ENCODE results near the gene GIMAP6.
"Not testable (repeated sequence)": the region's sequence is repeated elsewhere in the genome, so short reads cannot be mapped to it uniquely, and the experiment has no call there.

The GIMAP6 gene

DNA sequence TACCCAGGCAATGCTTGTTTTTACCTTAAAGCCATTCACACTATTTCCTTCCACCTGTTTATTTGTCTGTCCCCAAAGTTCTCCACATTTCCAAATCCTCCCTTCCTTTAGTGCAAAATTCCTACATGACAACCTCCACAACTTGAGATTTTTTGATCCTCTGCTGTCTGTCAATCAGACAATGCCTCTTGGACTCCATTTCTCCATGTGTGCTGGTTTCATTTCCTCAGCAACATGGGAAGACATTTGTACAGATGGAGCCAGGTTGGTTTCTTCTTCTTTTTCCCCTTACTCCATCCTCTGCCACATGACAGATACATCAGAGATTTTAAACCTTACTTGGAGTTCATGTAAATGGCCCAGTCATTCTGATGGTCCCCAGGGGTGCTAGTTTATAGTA lies 34.2 kb upstream of the GIMAP6 start:
- TF ChIP-seq, protein P1, sequence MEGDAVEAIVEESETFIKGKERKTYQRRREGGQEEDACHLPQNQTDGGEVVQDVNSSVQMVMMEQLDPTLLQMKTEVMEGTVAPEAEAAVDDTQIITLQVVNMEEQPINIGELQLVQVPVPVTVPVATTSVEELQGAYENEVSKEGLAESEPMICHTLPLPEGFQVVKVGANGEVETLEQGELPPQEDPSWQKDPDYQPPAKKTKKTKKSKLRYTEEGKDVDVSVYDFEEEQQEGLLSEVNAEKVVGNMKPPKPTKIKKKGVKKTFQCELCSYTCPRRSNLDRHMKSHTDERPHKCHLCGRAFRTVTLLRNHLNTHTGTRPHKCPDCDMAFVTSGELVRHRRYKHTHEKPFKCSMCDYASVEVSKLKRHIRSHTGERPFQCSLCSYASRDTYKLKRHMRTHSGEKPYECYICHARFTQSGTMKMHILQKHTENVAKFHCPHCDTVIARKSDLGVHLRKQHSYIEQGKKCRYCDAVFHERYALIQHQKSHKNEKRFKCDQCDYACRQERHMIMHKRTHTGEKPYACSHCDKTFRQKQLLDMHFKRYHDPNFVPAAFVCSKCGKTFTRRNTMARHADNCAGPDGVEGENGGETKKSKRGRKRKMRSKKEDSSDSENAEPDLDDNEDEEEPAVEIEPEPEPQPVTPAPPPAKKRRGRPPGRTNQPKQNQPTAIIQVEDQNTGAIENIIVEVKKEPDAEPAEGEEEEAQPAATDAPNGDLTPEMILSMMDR (conservative IDR thresholded peaks at IDR 0.05; ENCODE audit: low read depth), result no peak
- POLR2A ChIA-PET (ENCODE audit: low non-redundant PET), result no interaction called here

DNA sequence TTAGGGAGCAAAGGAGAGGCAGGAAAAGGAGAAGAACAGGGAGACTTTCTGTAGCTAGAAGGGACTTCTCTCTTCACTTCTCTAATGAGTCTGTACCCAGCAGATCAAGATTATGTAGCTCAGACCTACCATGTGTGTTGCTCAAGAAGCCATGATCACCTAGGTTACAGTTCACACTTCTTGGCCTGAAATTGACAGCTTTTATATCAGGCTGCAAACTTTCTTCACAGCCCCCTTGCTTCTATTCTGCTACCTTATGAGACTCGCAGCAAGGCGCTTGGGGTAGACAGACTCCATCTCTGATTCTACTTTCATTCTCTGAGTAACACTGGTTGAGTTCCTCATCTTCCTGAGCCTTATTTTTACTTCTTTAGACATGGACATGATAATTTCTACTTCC lies 33.7 kb upstream of the GIMAP6 start:
- TF ChIP-seq, protein P1 (conservative IDR thresholded peaks at IDR 0.05; ENCODE audit: low read depth), result no peak
- no peak for DNase-seq (ENCODE audit: low spot score)
- ChIA-PET POLR2A (ENCODE audit: low non-redundant PET) (no interaction called here), CTCF (no interaction called here)
- no peak overlapping the region for H3K27ac ChIP-seq

More for the DNA sequence above, 34.2 kb upstream of the GIMAP6 start:
- CTCF ChIA-PET, result no interaction called here
- H3K27ac ChIP-seq, result no peak overlapping the region
- DNase-seq (ENCODE audit: low spot score), result no peak

DNA sequence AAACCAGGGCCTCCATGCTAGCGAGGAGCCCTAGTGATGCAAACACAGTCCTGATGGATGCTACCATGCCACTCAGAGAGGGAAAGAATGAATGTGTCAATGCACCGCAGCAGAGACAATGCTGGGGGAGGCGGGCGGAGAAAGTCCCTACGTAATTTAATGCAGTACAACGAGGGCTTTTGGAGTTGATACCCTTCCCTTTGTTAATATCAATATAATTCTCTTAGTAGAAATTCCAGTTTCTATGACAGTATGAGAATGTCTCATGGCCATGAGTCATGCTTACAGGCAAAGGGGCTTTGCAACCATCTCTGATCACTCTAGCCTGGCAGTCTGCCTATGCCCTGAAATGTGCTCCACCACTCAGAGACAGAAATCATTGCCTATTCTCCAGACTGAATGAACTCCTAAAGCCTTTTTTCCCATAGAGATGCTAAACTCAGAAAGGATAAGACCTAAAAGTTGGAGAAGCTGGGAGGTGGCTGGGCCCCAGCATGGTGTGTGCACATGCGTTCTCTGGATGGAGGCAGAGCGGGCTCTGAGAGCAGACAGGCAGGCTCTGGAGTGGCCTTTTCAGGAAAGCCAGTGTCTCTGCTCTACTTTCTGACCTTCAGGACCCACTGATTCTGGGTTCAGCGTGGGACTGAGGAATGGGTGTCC lies 33.0 kb upstream of the GIMAP6 start:
- H3K27ac ChIP-seq, result no peak overlapping the region
- ChIA-PET CTCF (no interaction called here), POLR2A (ENCODE audit: low non-redundant PET) (no interaction called here)
- TF ChIP-seq, protein P1 (conservative IDR thresholded peaks at IDR 0.05; ENCODE audit: low read depth), result no peak
- no peak for DNase-seq (ENCODE audit: low spot score)

DNA sequence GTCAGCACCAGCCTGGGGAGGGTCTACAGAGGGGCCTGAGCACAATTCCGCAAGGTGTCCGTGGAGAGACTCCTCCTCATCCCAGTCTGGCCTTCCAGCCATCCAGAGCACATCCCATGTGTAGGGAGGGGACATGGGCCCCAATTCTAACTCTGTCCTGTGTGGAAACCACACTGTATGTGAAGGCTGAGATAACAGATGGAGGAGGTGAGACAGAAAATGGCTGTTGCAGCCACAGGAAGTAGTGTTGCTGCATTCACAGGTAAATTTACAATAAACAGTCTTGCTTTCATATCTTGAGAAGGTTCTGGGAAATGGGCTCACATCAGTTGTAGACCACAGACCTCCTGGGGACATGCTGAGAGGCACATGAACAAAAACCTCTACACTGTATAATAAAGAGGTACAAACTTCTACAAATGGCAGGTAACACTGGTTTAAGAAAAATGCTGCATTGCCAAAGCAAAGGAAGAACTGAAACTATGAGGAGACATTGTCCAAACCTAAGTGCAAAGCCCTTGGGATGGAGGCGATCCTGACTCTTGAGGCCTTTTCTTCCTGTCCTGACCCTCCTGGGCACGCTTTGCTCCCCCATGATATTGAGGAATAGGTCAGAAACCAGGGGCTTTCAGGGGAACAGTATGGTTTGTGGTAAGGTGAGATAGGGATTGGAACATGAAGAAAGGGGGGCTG lies 31.8 kb upstream of the GIMAP6 start:
- ChIA-PET CTCF (no interaction called here), POLR2A (ENCODE audit: low non-redundant PET) (no interaction called here)
- DNase-seq (ENCODE audit: low spot score), result no peak
- H3K27ac ChIP-seq, result no peak overlapping the region
- TF ChIP-seq, protein P1 (conservative IDR thresholded peaks at IDR 0.05; ENCODE audit: low read depth), result no peak

DNA sequence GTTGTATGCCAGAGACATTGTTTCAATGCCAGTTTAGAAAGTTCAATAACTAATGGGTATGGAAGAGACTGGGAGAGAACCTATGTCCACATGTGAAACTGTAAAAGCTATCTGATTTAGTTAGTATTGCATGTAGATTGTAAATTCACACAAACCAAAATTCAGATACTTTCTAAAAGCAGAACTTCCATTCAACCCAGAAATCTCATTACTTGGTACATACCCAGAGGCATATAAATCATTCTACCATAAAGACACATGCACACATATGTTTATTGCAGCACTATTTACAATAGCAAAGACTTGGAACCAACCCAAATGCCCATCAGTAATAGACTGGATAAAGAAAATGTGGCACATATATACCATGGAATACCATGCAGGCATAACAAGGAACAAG lies 30.6 kb upstream of the GIMAP6 start:
- POLR2A ChIA-PET (ENCODE audit: low non-redundant PET); CTCF ChIA-PET; DNase-seq (ENCODE audit: low spot score); H3K27ac ChIP-seq: not testable (repeated sequence)

DNA sequence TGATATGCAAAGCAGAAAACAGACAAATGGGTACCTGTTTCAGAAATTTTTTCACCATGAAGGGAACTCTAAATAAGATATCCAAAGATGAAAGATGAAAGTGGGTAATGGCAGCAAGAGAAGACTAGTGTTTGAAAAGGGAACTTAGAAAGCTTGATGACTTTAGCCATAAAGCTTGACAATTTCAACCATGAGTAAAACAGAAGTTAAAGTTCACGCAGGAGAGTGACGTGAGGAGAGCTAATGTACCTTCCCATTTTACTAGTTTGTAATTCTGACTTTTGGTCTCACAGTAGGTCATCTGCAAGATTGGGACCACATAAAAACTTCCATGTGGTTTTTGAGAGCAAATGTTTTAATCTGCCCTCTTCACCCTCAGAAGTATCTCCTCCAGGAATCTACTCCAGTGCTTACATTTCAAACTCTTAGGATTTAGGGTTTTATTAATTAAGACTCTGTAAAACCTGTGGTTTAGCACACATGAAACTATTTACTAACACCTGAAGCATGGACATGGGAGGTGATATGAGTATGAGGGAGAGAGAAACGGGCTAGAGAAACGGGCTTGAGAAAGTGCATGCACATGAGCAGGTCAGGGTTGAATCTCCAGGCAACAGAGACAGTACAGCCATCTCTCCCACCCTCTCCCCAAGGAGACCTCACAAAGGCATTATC lies 28.9 kb upstream of the GIMAP6 start:
- POLR2A ChIA-PET (ENCODE audit: low non-redundant PET), result no interaction called here
- no peak for DNase-seq (ENCODE audit: low spot score)
- TF ChIP-seq, protein P1 (conservative IDR thresholded peaks at IDR 0.05; ENCODE audit: low read depth), result no peak
- CTCF ChIA-PET, result no interaction called here
- no peak overlapping the region for H3K27ac ChIP-seq

DNA sequence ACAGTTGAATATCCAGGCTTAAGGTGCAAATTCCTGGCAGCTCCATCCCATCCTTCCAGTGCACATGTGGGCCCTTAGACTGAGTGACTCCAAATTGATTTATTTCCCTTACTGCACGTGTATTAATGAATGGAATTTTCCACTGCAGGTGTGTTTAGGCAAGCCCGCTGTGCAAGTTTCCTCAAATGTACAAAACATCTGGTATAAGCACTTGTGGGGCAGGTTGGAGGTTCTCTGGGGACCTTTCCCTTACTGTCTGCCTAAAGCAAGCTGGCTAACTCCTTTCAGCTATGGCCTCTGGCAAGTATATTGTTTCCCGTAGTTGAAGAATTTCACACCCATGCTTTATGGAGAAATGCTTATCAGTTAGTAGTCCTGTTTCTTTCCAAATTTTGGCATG lies 25.3 kb upstream of the GIMAP6 start:
- no peak for DNase-seq (ENCODE audit: low spot score)
- H3K27ac ChIP-seq, result no peak overlapping the region
- TF ChIP-seq, protein P1 (conservative IDR thresholded peaks at IDR 0.05; ENCODE audit: low read depth), result no peak
- CTCF ChIA-PET, result no interaction called here
- POLR2A ChIA-PET (ENCODE audit: low non-redundant PET), result no interaction called here

Data from RWPE1 (cell line).